Panc1 (cell line): ENCODE results near the gene GNA12. TPM values are rescaled to one million over a fixed set of nuclear protein-coding genes. Genes with fewer than 3 reads are reported as not detected.

ENCODE experiments used
- ATAC-seq: fragments of 200-7000 bp; cut with Tn5 transposase; 2 replicates; pipeline ENCODE4 v1.9.1; 2020; ENCODE audit warnings: mild to moderate bottlenecking, moderate library complexity
- BruUV-seq: library from RNA; stranded (reverse); fragments of 400-500 nt; replicated peaks from 2 replicates; lab custom pipeline; 2021; lab: Mats Ljungman, UMichigan
- CTCF ChIA-PET: fragments of 300-600 bp; sonication (Branson Sonifier 250); formaldehyde crosslinking; loops from one replicate; lab custom pipeline; 2022; ENCODE audit warnings: antibody characterized with exemption; lab: Charles Lee
- POLR2A ChIA-PET: fragments of 300-600 bp; sonication (Branson Sonifier 250); formaldehyde crosslinking; loops from one replicate; lab custom pipeline; 2022; ENCODE audit warnings: antibody characterized with exemption; lab: Charles Lee
- DNase-seq: peaks from one replicate; pipeline ENCODE4 v3.0.0-alpha.2; 2010; ENCODE audit warnings: low read depth, low spot score
- H3K27ac ChIP-seq: 2 replicates; pipeline ENCODE4 v1.5.1; 2011; ENCODE audit warnings: mild to moderate bottlenecking, low read length, inconsistent platforms
- H3K27me3 ChIP-seq: fragments of 200-500 bp; sonication (Bioruptor generic); 2 replicates; pipeline ENCODE4 v1.6.0; 2014; ENCODE audit warnings: low read length, inconsistent platforms; ENCODE audit not compliant: control insufficient read depth, insufficient read depth
- H3K36me3 ChIP-seq: fragments of 200-500 bp; sonication (Bioruptor generic); 2 replicates; pipeline ENCODE4 v1.5.1; 2014; ENCODE audit warnings: inconsistent platforms, mild to moderate bottlenecking, low read length, moderate library complexity; ENCODE audit not compliant: control insufficient read depth, insufficient read depth
- H3K4me1 ChIP-seq: 2 replicates; pipeline ENCODE4 v1.5.1; 2011; ENCODE audit warnings: inconsistent platforms, mild to moderate bottlenecking, low read length, moderate library complexity; ENCODE audit not compliant: control insufficient read depth, insufficient read depth
- H3K4me3 ChIP-seq, 2 experiments: 2 replicates each; pipeline ENCODE4 v1.5.1; 2011 to 2012; ENCODE audit warnings: low read depth in 2 of 2, low read length in 2 of 2, mild to moderate bottlenecking in 2 of 2, inconsistent platforms in 1 of 2, moderate library complexity in 1 of 2
- H3K9me3 ChIP-seq: fragments of 200-500 bp; sonication (Bioruptor generic); 2 replicates; pipeline ENCODE4 v1.5.1; 2014; ENCODE audit warnings: low read depth, mild to moderate bottlenecking, inconsistent platforms, low read length, moderate library complexity; ENCODE audit not compliant: control insufficient read depth, insufficient read depth
- POLR2AphosphoS5 ChIP-seq: IDR thresholded peaks from 2 replicates; pipeline ENCODE4 v1.6.1; 2012; ENCODE audit warnings: mild to moderate bottlenecking, low read depth, low read length, moderate library complexity
- SIN3A ChIP-seq: IDR thresholded peaks from 2 replicates; pipeline ENCODE4 v1.6.1; 2012; ENCODE audit warnings: low read depth, mild to moderate bottlenecking, low read length, moderate library complexity, borderline replicate concordance; ENCODE audit not compliant: insufficient read depth
- TCF7L2 ChIP-seq: IDR thresholded peaks from 2 replicates; pipeline ENCODE4 v1.6.1; 2011; ENCODE audit warnings: mild to moderate bottlenecking, low read depth, low read length, inconsistent platforms
- in situ Hi-C: cut with HindIII; loops from 2 replicates; pipeline ENCODE4 v1.10.0; 2016; ENCODE audit warnings: low sequenced_read_pairs, low pct_unique_long_range_greater_than_20kb
- intact Hi-C: fragments of 100-400 bp; cut with micrococcal nuclease; formaldehyde crosslinking; loops from one replicate; pipeline ENCODE4 v1.10.0; 2022; ENCODE audit not compliant: unreplicated experiment
- total RNA-seq: library from RNA; stranded (reverse); gene quantifications from one replicate; pipeline ENCODE4 v1.2.1, GENCODE V29; 2021; ENCODE audit not compliant: unreplicated experiment
- TF ChIP-seq, protein P1 (sequence below): fragments of 450-650 bp; IDR thresholded peaks from 2 replicates; pipeline ENCODE4 v1.5.1; 2017; ENCODE audit warnings: mild to moderate bottlenecking
- TF ChIP-seq, protein P2 (sequence below), 2 experiments: IDR thresholded peaks; 2 replicates each; pipeline ENCODE4 v1.6.1; 2011 to 2012; ENCODE audit warnings: low read depth in 2 of 2, control low read depth in 1 of 2, low read length in 1 of 2, mild to moderate bottlenecking in 1 of 2, moderate library complexity in 1 of 2; ENCODE audit not compliant: insufficient read depth in 1 of 2

GNA12 gene
- total RNA-seq, 1 experiment from 2014 or later: 139 TPM

DNA sequence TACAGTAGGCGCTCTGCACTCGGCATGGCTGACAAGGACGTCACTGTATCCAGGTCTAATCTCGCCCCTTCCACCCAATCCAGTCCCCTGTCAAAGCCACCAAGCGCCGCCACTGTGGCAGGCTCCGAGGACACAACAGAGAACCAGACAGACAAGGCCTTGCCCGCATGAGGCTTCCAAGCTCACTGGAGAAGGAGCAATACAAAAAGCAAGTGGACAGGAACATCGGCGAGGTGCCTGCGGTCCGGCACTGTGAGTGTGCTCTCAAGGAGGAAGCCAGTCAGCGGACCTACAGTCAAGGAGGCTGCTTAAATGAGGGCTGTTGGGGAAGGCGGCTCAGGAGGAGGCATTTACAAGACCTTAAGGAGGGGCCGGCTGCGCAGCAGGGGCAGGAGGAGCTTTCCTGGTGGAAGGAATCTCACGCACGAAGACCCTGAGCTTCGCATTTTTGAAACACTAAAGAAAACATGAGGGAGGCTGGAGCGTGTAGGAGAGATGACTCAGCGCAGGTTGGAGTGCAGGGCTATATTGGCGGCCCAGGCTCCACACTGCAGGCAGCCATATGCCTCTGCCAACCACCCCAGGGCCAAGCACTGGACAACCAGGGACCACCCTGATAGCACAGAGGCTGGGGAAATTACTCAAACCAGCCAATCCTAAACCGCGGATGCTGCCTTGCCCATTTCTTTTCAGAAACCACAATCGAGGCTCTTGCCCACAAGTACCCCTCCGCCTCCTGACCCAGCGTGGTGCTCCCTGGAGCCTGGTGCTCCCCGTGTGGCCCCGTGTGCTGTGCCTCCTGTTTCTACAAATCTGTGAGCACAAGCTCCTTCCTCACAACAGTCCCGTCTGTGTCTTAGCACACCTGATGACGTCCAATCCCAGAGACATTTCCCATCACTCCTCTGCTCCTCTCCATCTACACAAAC, 28.9 kb downstream of the GNA12 start:
- POLR2A ChIA-PET: interaction anchor here (0.6 to 1.2 kb wide), 2 partner anchors 12 to 61 kb away, joined by 3 to 12 read pairs; no protein-coding TSS in a partner anchor
- no TSS peak for BruUV-seq
- peaks cover 73% of the 10 kb centered on the region for H3K4me1 ChIP-seq
- no peak for DNase-seq
- H3K27me3 ChIP-seq: no peaks in the 10 kb centered on the region
- H3K9me3 ChIP-seq: no peaks in the 10 kb centered on the region
- peak overlapping the region; percentile 83 for H3K27ac ChIP-seq
- TF ChIP-seq SIN3A (no peak), POLR2AphosphoS5 (no peak), TCF7L2 (no peak)
- TF ChIP-seq, protein P1, sequence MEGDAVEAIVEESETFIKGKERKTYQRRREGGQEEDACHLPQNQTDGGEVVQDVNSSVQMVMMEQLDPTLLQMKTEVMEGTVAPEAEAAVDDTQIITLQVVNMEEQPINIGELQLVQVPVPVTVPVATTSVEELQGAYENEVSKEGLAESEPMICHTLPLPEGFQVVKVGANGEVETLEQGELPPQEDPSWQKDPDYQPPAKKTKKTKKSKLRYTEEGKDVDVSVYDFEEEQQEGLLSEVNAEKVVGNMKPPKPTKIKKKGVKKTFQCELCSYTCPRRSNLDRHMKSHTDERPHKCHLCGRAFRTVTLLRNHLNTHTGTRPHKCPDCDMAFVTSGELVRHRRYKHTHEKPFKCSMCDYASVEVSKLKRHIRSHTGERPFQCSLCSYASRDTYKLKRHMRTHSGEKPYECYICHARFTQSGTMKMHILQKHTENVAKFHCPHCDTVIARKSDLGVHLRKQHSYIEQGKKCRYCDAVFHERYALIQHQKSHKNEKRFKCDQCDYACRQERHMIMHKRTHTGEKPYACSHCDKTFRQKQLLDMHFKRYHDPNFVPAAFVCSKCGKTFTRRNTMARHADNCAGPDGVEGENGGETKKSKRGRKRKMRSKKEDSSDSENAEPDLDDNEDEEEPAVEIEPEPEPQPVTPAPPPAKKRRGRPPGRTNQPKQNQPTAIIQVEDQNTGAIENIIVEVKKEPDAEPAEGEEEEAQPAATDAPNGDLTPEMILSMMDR: no peak
- TF ChIP-seq, protein P2, sequence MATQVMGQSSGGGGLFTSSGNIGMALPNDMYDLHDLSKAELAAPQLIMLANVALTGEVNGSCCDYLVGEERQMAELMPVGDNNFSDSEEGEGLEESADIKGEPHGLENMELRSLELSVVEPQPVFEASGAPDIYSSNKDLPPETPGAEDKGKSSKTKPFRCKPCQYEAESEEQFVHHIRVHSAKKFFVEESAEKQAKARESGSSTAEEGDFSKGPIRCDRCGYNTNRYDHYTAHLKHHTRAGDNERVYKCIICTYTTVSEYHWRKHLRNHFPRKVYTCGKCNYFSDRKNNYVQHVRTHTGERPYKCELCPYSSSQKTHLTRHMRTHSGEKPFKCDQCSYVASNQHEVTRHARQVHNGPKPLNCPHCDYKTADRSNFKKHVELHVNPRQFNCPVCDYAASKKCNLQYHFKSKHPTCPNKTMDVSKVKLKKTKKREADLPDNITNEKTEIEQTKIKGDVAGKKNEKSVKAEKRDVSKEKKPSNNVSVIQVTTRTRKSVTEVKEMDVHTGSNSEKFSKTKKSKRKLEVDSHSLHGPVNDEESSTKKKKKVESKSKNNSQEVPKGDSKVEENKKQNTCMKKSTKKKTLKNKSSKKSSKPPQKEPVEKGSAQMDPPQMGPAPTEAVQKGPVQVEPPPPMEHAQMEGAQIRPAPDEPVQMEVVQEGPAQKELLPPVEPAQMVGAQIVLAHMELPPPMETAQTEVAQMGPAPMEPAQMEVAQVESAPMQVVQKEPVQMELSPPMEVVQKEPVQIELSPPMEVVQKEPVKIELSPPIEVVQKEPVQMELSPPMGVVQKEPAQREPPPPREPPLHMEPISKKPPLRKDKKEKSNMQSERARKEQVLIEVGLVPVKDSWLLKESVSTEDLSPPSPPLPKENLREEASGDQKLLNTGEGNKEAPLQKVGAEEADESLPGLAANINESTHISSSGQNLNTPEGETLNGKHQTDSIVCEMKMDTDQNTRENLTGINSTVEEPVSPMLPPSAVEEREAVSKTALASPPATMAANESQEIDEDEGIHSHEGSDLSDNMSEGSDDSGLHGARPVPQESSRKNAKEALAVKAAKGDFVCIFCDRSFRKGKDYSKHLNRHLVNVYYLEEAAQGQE (IDR thresholded peaks at IDR 0.05; ENCODE audit: insufficient read depth in 1 of 2, low read depth in 2 of 2, low read length in 1 of 2): no peak
- in situ Hi-C loops: no loop called here
- H3K36me3 ChIP-seq: no peaks in the 10 kb centered on the region
- ATAC-seq: peak; percentile 43
- CTCF ChIA-PET: interaction anchor here (0.6 kb wide), 1 partner anchor 433 kb away, joined by 3 read pairs; no protein-coding TSS in a partner anchor
- intact Hi-C loops: no loop called here
- H3K4me3 ChIP-seq: no peak overlapping the region

DNA sequence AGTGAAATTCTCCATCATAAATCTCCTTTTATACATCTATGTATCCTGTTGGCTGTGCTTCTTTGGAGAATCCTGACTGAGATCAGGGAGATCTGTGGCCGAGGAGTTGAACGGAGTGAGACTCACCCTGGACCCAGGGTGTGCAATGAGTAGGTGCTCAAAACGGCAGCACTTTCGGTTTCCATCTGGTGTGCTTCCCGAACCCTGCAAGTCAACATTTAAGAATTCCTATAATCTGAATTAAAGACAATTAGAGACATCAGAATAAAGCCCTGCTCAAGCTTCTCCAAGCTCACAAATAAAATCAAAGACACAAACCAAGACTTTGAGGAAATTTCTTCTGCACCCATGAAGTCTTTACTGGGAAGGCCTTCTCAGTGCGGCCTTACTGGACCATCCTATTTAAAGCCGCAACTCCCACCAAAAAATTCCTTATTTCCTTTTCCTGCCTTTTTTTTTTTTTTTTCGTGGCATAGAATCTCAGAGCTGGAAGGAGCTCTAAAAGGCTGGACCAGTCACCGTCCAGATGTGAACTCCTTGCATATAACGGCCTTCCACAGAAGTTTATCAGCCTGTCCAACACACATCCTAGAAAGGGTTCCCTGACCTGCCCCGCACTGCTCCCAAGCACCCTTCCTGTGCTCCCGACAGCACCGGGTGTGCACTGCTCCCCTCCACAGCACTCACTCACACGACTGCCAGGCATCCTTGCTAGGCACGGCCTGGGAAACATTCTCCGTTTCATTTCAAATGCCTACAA, 29.7 kb downstream of the GNA12 start:
- intact Hi-C loops (no loop called here), in situ Hi-C loops (no loop called here)
- no peaks in the 10 kb centered on the region for H3K27me3 ChIP-seq
- H3K9me3 ChIP-seq: no peaks in the 10 kb centered on the region
- peak overlapping the region; percentile 12 to 41 for H3K4me3 ChIP-seq
- ChIA-PET CTCF (interaction anchor here (0.7 kb wide), 1 partner anchor 88 kb away, joined by 7 read pairs; no protein-coding TSS in a partner anchor), POLR2A (interaction anchor here (0.6 to 1.2 kb wide), 2 partner anchors 11 to 60 kb away, joined by 3 to 12 read pairs; no protein-coding TSS in a partner anchor)
- no TSS peak for BruUV-seq
- peak; percentile 33 for ATAC-seq
- peak overlapping the region; percentile 83 for H3K27ac ChIP-seq
- no peak for DNase-seq
- TF ChIP-seq POLR2AphosphoS5 (no peak), SIN3A (no peak), TCF7L2 (no peak)
- TF ChIP-seq, protein P1: no peak
- TF ChIP-seq, protein P2 (IDR thresholded peaks at IDR 0.05; ENCODE audit: insufficient read depth in 1 of 2, low read depth in 2 of 2, low read length in 1 of 2): no peak
- peaks cover 71% of the 10 kb centered on the region for H3K4me1 ChIP-seq
- no peaks in the 10 kb centered on the region for H3K36me3 ChIP-seq
